ENCODE results near the gene HNRNPL. TPM values are rescaled to one million over a fixed set of nuclear protein-coding genes. Genes with fewer than 3 reads are reported as not detected.

The HNRNPL gene
- total RNA-seq, 2 experiments from 2014 or later: 509 to 553 TPM

- Mint-ChIP-seq H3K4me3 (peak overlapping the region; percentile 90), H3K27ac (peak overlapping the region; percentile 99), H3K4me1 (ENCODE audit: low read depth) (peaks cover 49% of the 10 kb centered on the region), H3K9me3 (ENCODE audit: insufficient read depth) (no peaks in the 10 kb centered on the region), H3K36me3 (ENCODE audit: low read depth) (peaks cover 23% of the 10 kb centered on the region), H3K27me3 (ENCODE audit: low read depth) (no peaks in the 10 kb centered on the region)
- no peak for ATAC-seq
- ChIA-PET POLR2A (interaction anchor here (0.9 to 3.0 kb wide), 13 partner anchors 8 to 118 kb away, joined by 3 to 25 read pairs (median 5); partner anchors contain the start of genes ECH1, MRPS12, RINL and SARS2), CTCF (interaction anchor here (0.7 to 2.9 kb wide), 8 partner anchors 11 to 216 kb away, joined by 3 to 17 read pairs (median 6); partner anchors contain the start of genes MRPS12 and SARS2)
- peak; percentile 74 for DNase-seq
These were observed 2.7 kb upstream of the HNRNPL start for GRCh38 chr19:38852231-38853044.

GRCh38 chr19:38851622-38852230 lies 1.9 kb upstream of the HNRNPL start:
- no peaks in the 10 kb centered on the region for H3K9me3 Mint-ChIP-seq (ENCODE audit: insufficient read depth)
- H3K36me3 Mint-ChIP-seq (ENCODE audit: low read depth): peaks cover 29% of the 10 kb centered on the region
- peak overlapping the region; percentile 100 for H3K27ac Mint-ChIP-seq
- H3K4me1 Mint-ChIP-seq (ENCODE audit: low read depth): peaks cover 48% of the 10 kb centered on the region
- POLR2A ChIA-PET: interaction anchor here (0.8 to 3.0 kb wide), 12 partner anchors 9 to 117 kb away, joined by 3 to 25 read pairs (median 6); partner anchors contain the start of genes ECH1, MRPS12, NFKBIB and RINL
- DNase-seq: peak; percentile 94
- no peaks in the 10 kb centered on the region for H3K27me3 Mint-ChIP-seq (ENCODE audit: low read depth)
- H3K4me3 Mint-ChIP-seq: peak overlapping the region; percentile 95
- CTCF ChIA-PET: interaction anchor here (0.7 to 2.9 kb wide), 7 partner anchors 11 to 82 kb away, joined by 3 to 17 read pairs (median 4); partner anchors contain the start of genes ECH1, MRPS12 and SARS2
- peak; percentile 4 for ATAC-seq

- ChIA-PET POLR2A (interaction anchor here (0.8 to 3.0 kb wide), 12 partner anchors 9 to 80 kb away, joined by 3 to 25 read pairs (median 4); partner anchors contain the start of genes ECH1, MRPS12, NFKBIB and RINL), CTCF (interaction anchor here (0.7 to 2.9 kb wide), 8 partner anchors 12 to 82 kb away, joined by 3 to 17 read pairs (median 4); partner anchors contain the start of genes ECH1, MRPS12 and SARS2)
- ATAC-seq: no peak
- Mint-ChIP-seq H3K4me1 (ENCODE audit: low read depth) (peaks cover 46% of the 10 kb centered on the region), H3K9me3 (ENCODE audit: insufficient read depth) (no peaks in the 10 kb centered on the region), H3K4me3 (peak overlapping the region; percentile 95), H3K27ac (peak overlapping the region; percentile 100), H3K36me3 (ENCODE audit: low read depth) (peaks cover 32% of the 10 kb centered on the region), H3K27me3 (ENCODE audit: low read depth) (no peaks in the 10 kb centered on the region)
- DNase-seq: peak; percentile 58
These were observed 1.3 kb upstream of the HNRNPL start for GRCh38 chr19:38850976-38851621.

- ChIA-PET CTCF (interaction anchor here (0.7 to 2.9 kb wide), 7 partner anchors 13 to 81 kb away, joined by 3 to 17 read pairs (median 4); partner anchors contain the start of genes ECH1, MRPS12 and SARS2), POLR2A (interaction anchor here (1.0 to 3.0 kb wide), 7 partner anchors 8 to 28 kb away, joined by 3 to 25 read pairs (median 7); partner anchors contain the start of genes ECH1 and RINL)
- Mint-ChIP-seq H3K4me3 (peak overlapping the region; percentile 95), H3K27ac (peak overlapping the region; percentile 100), H3K9me3 (ENCODE audit: insufficient read depth) (no peaks in the 10 kb centered on the region), H3K4me1 (ENCODE audit: low read depth) (peaks cover 52% of the 10 kb centered on the region), H3K27me3 (ENCODE audit: low read depth) (no peaks in the 10 kb centered on the region), H3K36me3 (ENCODE audit: low read depth) (peaks cover 38% of the 10 kb centered on the region)
- DNase-seq (peak; percentile 100), ATAC-seq (peak; percentile 83)
These were observed 720 bp upstream of the HNRNPL start for GRCh38 chr19:38850436-38850975.

- Mint-ChIP-seq H3K4me1 (ENCODE audit: low read depth) (peaks cover 59% of the 10 kb centered on the region), H3K36me3 (ENCODE audit: low read depth) (peaks cover 44% of the 10 kb centered on the region), H3K27me3 (ENCODE audit: low read depth) (no peaks in the 10 kb centered on the region), H3K4me3 (peak overlapping the region; percentile 95), H3K27ac (peak overlapping the region; percentile 100), H3K9me3 (ENCODE audit: insufficient read depth) (no peaks in the 10 kb centered on the region)
- ATAC-seq: peak; percentile 29
- CTCF ChIA-PET: interaction anchor here (0.6 to 2.6 kb wide), 10 partner anchors 11 to 214 kb away, joined by 3 to 10 read pairs (median 4); partner anchors contain the start of genes ECH1, MRPS12 and SARS2
- DNase-seq: peak; percentile 98
- POLR2A ChIA-PET: interaction anchor here (0.5 to 4.2 kb wide), 19 partner anchors 8 to 586 kb away, joined by 3 to 27 read pairs (median 4); partner anchors contain the start of genes ECH1, FAM98C, MRPS12 and NFKBIB
These were observed 483 bp downstream of the HNRNPL start for GRCh38 chr19:38849147-38849859.

- POLR2A ChIA-PET: interaction anchor here (0.5 to 4.2 kb wide), 24 partner anchors 9 to 587 kb away, joined by 3 to 27 read pairs (median 4); partner anchors contain the start of genes ECH1, EIF3K, FAM98C and MRPS12
- Mint-ChIP-seq H3K9me3 (ENCODE audit: insufficient read depth) (no peaks in the 10 kb centered on the region), H3K27me3 (ENCODE audit: low read depth) (no peaks in the 10 kb centered on the region), H3K36me3 (ENCODE audit: low read depth) (peaks cover 52% of the 10 kb centered on the region), H3K4me3 (peak overlapping the region; percentile 95), H3K4me1 (ENCODE audit: low read depth) (peaks cover 63% of the 10 kb centered on the region), H3K27ac (peak overlapping the region; percentile 100)
- CTCF ChIA-PET: interaction anchor here (0.8 to 2.6 kb wide), 11 partner anchors 12 to 214 kb away, joined by 3 to 10 read pairs (median 4); partner anchors contain the start of genes ECH1, MRPS12 and SARS2
- no peak for ATAC-seq
- no peak for DNase-seq
These were observed 1.3 kb downstream of the HNRNPL start for GRCh38 chr19:38848299-38849146.

GRCh38 chr19:38846097-38846496 lies 3.7 kb downstream of the HNRNPL start:
- ATAC-seq: no peak
- DNase-seq: no peak
- Mint-ChIP-seq H3K27ac (no peak overlapping the region), H3K27me3 (ENCODE audit: low read depth) (no peaks in the 10 kb centered on the region), H3K4me1 (ENCODE audit: low read depth) (peaks cover 80% of the 10 kb centered on the region), H3K9me3 (ENCODE audit: insufficient read depth) (no peaks in the 10 kb centered on the region), H3K4me3 (no peak overlapping the region), H3K36me3 (ENCODE audit: low read depth) (peaks cover 73% of the 10 kb centered on the region)
- POLR2A ChIA-PET: interaction anchor here (0.5 to 4.2 kb wide), 6 partner anchors 11 to 216 kb away, joined by 3 to 27 read pairs (median 4); partner anchors contain the start of genes ECH1 and RINL
- CTCF ChIA-PET: interaction anchor here (1.1 to 1.4 kb wide), 2 partner anchors 12 to 84 kb away, joined by 3 to 5 read pairs; partner anchors contain the start of genes MRPS12 and SARS2

GRCh38 chr19:38845374-38846024 lies 4.3 kb downstream of the HNRNPL start:
- POLR2A ChIA-PET: interaction anchor here (0.6 to 4.2 kb wide), 5 partner anchors 11 to 216 kb away, joined by 3 to 27 read pairs (median 5); partner anchors contain the start of genes ECH1 and RINL
- CTCF ChIA-PET: interaction anchor here (1.1 to 1.4 kb wide), 2 partner anchors 11 to 85 kb away, joined by 3 to 5 read pairs; partner anchors contain the start of genes MRPS12 and SARS2
- DNase-seq: no peak
- H3K4me3 Mint-ChIP-seq: no peak overlapping the region
- H3K36me3 Mint-ChIP-seq (ENCODE audit: low read depth): peaks cover 79% of the 10 kb centered on the region
- no peaks in the 10 kb centered on the region for H3K9me3 Mint-ChIP-seq (ENCODE audit: insufficient read depth)
- no peaks in the 10 kb centered on the region for H3K27me3 Mint-ChIP-seq (ENCODE audit: low read depth)
- H3K4me1 Mint-ChIP-seq (ENCODE audit: low read depth): peaks cover 80% of the 10 kb centered on the region
- H3K27ac Mint-ChIP-seq: peak overlapping the region; percentile 78
- ATAC-seq: no peak

GRCh38 chr19:38844093-38844686 lies 5.6 kb downstream of the HNRNPL start:
- peaks cover 91% of the 10 kb centered on the region for H3K36me3 Mint-ChIP-seq (ENCODE audit: low read depth)
- CTCF ChIA-PET: interaction anchor here (1.0 to 1.2 kb wide), 2 partner anchors 12 to 87 kb away, joined by 4 to 5 read pairs; partner anchors contain the start of genes ECH1, MRPS12 and SARS2

More at GRCh38 chr19:38844093-38844686, 5.6 kb downstream of the HNRNPL start:
- ATAC-seq (no peak), DNase-seq (no peak)
- Mint-ChIP-seq H3K4me1 (ENCODE audit: low read depth) (peaks cover 90% of the 10 kb centered on the region), H3K4me3 (no peak overlapping the region), H3K27me3 (ENCODE audit: low read depth) (no peaks in the 10 kb centered on the region), H3K27ac (peak overlapping the region; percentile 90), H3K9me3 (ENCODE audit: insufficient read depth) (no peaks in the 10 kb centered on the region)
- POLR2A ChIA-PET: interaction anchor here (0.7 to 1.3 kb wide), 3 partner anchors 9 to 33 kb away, joined by 3 to 4 read pairs (median 3); partner anchors contain the start of gene RINL
